Measurements from ENCODE around the gene PTPN23. TPM values are rescaled to one million over a fixed set of nuclear protein-coding genes. Genes with fewer than 3 reads are reported as not detected.
A peak's percentile ranks its signal among the peaks of the same experiment; 100 is the strongest.

Gene PTPN23
- total and polyA plus RNA-seq, 2 donors from 2014 or later = 12.6 to 48.5 TPM

DNA sequence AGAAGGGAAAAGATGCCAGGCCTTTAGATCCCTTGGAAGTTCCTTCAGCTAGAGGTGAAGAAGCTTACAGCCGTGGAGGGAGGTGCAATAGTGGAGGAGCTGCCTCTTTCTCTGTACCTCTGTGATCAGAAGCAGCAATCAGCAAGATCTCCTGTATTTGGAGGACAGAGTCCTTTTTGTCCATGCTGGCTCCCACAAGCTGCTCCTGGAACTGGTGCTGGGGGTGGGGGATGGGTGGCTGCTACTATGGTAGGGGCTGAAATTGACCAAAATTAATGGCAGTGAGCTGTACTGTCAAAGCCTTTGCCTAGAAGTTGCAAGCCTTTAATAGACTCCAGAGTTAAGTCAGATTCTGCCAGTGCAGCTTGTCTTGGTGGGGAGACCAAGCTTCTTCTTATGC, 18.2 kb downstream of the PTPN23 start:
- Histone ChIP-seq H3K9me3 (ENCODE audit: control insufficient read depth in 2 of 3, insufficient read depth in 1 of 3, low read length in 3 of 3) (no peaks in the 10 kb centered on the region), H3K27ac (ENCODE audit: low read depth in 2 of 2, low read length in 2 of 2) (no peak overlapping the region), H3K4me1 (ENCODE audit: control insufficient read depth in 2 of 3, insufficient read depth in 2 of 3, low read depth in 1 of 3, low read length in 3 of 3) (peaks cover 3 to 21% (median 18%) of the 10 kb centered on the region in 3 donors), H3K9ac (ENCODE audit: low read length in 3 of 3) (no peak overlapping the region), H3K4me3 (ENCODE audit: low read length in 3 of 3) (no peak overlapping the region), H3K36me3 (ENCODE audit: control insufficient read depth in 2 of 3, insufficient read depth in 3 of 3, low read length in 3 of 3) (peaks cover 0 to 19% (median 3%) of the 10 kb centered on the region in 3 donors), H3K27me3 (ENCODE audit: control insufficient read depth, insufficient read depth, low read length) (no peaks in the 10 kb centered on the region)
- intact Hi-C loops (cut with DNase I) = no loop called here
- FAIRE-seq (no peak), DNase-seq (no peak)
- TF ChIP-seq, protein P1, sequence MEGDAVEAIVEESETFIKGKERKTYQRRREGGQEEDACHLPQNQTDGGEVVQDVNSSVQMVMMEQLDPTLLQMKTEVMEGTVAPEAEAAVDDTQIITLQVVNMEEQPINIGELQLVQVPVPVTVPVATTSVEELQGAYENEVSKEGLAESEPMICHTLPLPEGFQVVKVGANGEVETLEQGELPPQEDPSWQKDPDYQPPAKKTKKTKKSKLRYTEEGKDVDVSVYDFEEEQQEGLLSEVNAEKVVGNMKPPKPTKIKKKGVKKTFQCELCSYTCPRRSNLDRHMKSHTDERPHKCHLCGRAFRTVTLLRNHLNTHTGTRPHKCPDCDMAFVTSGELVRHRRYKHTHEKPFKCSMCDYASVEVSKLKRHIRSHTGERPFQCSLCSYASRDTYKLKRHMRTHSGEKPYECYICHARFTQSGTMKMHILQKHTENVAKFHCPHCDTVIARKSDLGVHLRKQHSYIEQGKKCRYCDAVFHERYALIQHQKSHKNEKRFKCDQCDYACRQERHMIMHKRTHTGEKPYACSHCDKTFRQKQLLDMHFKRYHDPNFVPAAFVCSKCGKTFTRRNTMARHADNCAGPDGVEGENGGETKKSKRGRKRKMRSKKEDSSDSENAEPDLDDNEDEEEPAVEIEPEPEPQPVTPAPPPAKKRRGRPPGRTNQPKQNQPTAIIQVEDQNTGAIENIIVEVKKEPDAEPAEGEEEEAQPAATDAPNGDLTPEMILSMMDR (IDR thresholded peaks at IDR 0.05; ENCODE audit: borderline replicate concordance, extremely low read depth, insufficient read depth) = no peak

DNA sequence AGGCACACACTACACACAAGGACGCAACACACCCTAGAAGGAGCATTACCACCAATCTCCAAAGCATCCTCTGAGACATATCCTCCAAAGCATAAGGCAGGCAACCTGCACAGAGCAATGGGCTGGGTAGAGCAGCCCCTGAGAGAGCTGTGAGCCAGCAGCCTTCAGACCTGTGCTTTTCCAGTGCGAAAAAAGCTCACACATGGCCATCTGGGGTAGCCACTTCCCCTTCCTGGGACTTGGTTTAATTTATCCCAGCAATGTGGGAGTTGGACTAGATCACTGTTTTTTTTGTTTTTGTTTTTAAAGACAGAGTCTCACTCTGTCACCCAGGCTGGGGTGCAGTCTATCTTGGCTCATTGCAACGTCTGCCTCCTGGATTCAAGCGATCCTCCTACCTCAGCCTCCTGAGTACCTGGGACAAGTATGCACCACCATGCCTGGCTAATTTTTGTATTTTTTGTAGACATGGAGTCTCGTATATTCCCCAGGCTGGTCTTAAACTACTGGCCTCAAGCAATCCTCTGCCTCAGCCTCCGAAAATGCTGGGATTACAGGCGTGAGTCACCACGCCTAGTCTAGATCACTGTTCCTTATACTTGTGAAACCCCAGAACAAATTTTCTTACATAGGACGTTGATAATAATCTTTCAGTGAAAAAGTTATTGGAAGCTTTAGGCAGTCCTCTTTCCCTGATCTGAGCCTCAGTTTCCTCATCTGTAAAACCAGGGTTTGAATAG, 18.9 kb downstream of the PTPN23 start:
- Histone ChIP-seq H3K27me3 (ENCODE audit: control insufficient read depth, insufficient read depth, low read length) (no peaks in the 10 kb centered on the region), H3K4me3 (ENCODE audit: low read length in 3 of 3) (no peak overlapping the region), H3K9me3 (ENCODE audit: control insufficient read depth in 2 of 3, insufficient read depth in 1 of 3, low read length in 3 of 3) (no peaks in the 10 kb centered on the region), H3K36me3 (ENCODE audit: control insufficient read depth in 2 of 3, insufficient read depth in 3 of 3, low read length in 3 of 3) (peaks cover 0 to 19% (median 3%) of the 10 kb centered on the region in 3 donors), H3K4me1 (ENCODE audit: control insufficient read depth in 2 of 3, insufficient read depth in 2 of 3, low read depth in 1 of 3, low read length in 3 of 3) (peaks cover 0 to 15% (median 11%) of the 10 kb centered on the region in 3 donors), H3K27ac (ENCODE audit: low read depth in 2 of 2, low read length in 2 of 2) (no peak overlapping the region), H3K9ac (ENCODE audit: low read length in 3 of 3) (no peak overlapping the region)
- intact Hi-C loops (cut with DNase I) = no loop called here
- TF ChIP-seq, protein P1 (IDR thresholded peaks at IDR 0.05; ENCODE audit: borderline replicate concordance, extremely low read depth, insufficient read depth) = no peak
- no peak for DNase-seq
- no peak for FAIRE-seq

DNA sequence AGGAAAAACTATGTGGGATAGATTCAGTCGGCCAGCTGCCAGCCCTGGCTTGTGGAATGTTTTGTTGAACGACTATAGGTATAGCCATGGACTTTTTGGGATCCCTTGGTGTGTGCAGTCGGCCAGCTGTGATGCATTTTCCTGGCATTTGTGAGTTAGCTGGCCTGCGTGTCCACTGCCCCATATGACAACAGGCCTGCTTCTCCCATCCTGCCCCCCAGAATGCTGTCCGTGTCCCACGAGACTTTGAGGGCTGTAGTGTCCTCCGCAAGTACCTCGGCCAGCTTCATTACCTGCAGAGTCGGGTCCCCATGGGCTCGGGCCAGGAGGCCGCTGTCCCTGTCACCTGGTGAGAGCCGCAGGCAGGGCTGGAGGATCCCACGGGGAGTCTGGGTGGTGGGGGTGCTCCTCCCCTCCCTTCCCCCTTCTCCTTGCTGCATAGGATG, 23.6 kb downstream of the PTPN23 start:
- H3K27ac ChIP-seq (ENCODE audit: low read depth in 2 of 2, low read length in 2 of 2) = no peak overlapping the region
- no peak for FAIRE-seq
- DNase-seq = peak in 1 of 5 donors; percentile 70

More for the DNA sequence above, 23.6 kb downstream of the PTPN23 start:
- H3K36me3 ChIP-seq (ENCODE audit: control insufficient read depth in 2 of 3, insufficient read depth in 3 of 3, low read length in 3 of 3) = peaks cover 0 to 36% (median 10%) of the 10 kb centered on the region in 3 donors
- no peaks in the 10 kb centered on the region for H3K27me3 ChIP-seq (ENCODE audit: control insufficient read depth, insufficient read depth, low read length)
- no peak overlapping the region for H3K4me3 ChIP-seq (ENCODE audit: low read length in 3 of 3)
- TF ChIP-seq, protein P1 (IDR thresholded peaks at IDR 0.05; ENCODE audit: borderline replicate concordance, extremely low read depth, insufficient read depth) = no peak
- intact Hi-C loops (cut with DNase I) = no loop called here
- no peaks in the 10 kb centered on the region for H3K9me3 ChIP-seq (ENCODE audit: control insufficient read depth in 2 of 3, insufficient read depth in 1 of 3, low read length in 3 of 3)
- no peaks in the 10 kb centered on the region for H3K4me1 ChIP-seq (ENCODE audit: control insufficient read depth in 2 of 3, insufficient read depth in 2 of 3, low read depth in 1 of 3, low read length in 3 of 3)
- no peak overlapping the region for H3K9ac ChIP-seq (ENCODE audit: low read length in 3 of 3)
